Inferior parietal cortex (tissue), 1 donor: ENCODE measurements around the gene ALDH8A1.
"Not testable (repeated sequence)": the region's sequence is repeated elsewhere in the genome, so short reads cannot be mapped to it uniquely, and the experiment has no call there.

Experiments used
- DNase-seq: peaks from one replicate; pipeline ENCODE4 v3.0.0-alpha.2; 2016; ENCODE audit errors: extremely low spot score

The ALDH8A1 gene

GRCh38 chr6:134910593-134910935 is 39.3 kb downstream of the ALDH8A1 start:
- DNase-seq, result no peak

GRCh38 chr6:134909701-134910592 is 40.0 kb downstream of the ALDH8A1 start:
- DNase-seq, result no peak

- peak; percentile 57 for DNase-seq
Measured at GRCh38 chr6:134908906-134909516, 40.9 kb downstream of the ALDH8A1 start.

- DNase-seq, result not testable (repeated sequence)
Measured at GRCh38 chr6:134904731-134905130, 45.2 kb downstream of the ALDH8A1 start.

GRCh38 chr6:134903448-134903847 is 46.5 kb downstream of the ALDH8A1 start:
- DNase-seq, result no peak

GRCh38 chr6:134902936-134903335 is 47.0 kb downstream of the ALDH8A1 start:
- no peak for DNase-seq

- DNase-seq, result no peak
Measured at GRCh38 chr6:134902074-134902861, 47.6 kb downstream of the ALDH8A1 start.

- no peak for DNase-seq
Measured at GRCh38 chr6:134898575-134898974, 51.3 kb downstream of the ALDH8A1 start.

- DNase-seq, result not testable (repeated sequence)
Measured at GRCh38 chr6:134898166-134898565, 51.7 kb downstream of the ALDH8A1 start.

GRCh38 chr6:134896910-134897309 is 53.0 kb downstream of the ALDH8A1 start:
- DNase-seq, result no peak

GRCh38 chr6:134894800-134895199 is 55.1 kb downstream of the ALDH8A1 start:
- DNase-seq, result no peak

- no peak for DNase-seq
Measured at GRCh38 chr6:134892362-134892761, 57.5 kb downstream of the ALDH8A1 start.

- DNase-seq, result no peak
Measured at GRCh38 chr6:134891633-134892032, 58.3 kb downstream of the ALDH8A1 start.

- DNase-seq, result peak; percentile 58
Measured at GRCh38 chr6:134888316-134888715, 61.6 kb downstream of the ALDH8A1 start.

- no peak for DNase-seq
Measured at GRCh38 chr6:134884752-134885151, 65.1 kb downstream of the ALDH8A1 start.

GRCh38 chr6:134883314-134883713 is 66.6 kb downstream of the ALDH8A1 start:
- DNase-seq, result no peak

- DNase-seq, result peak; percentile 85
Measured at GRCh38 chr6:134882426-134883038, 67.4 kb downstream of the ALDH8A1 start.

GRCh38 chr6:134880487-134881190 is 69.3 kb downstream of the ALDH8A1 start:
- no peak for DNase-seq

GRCh38 chr6:134878136-134878535 is 71.8 kb downstream of the ALDH8A1 start:
- DNase-seq, result no peak

GRCh38 chr6:134875367-134875766 is 74.5 kb downstream of the ALDH8A1 start:
- DNase-seq, result no peak
